Measurements from ENCODE around the gene RPTOR. TPM values are rescaled to one million over a fixed set of nuclear protein-coding genes. Genes with fewer than 3 reads are reported as not detected.

RPTOR gene
- total and polyA plus RNA-seq, 2 donors (not counting 3 experiments of a cell fraction or from before 2014, with no cell fraction given): 10.7 to 41.8 TPM

GRCh38 chr17:80691784-80692183, 147.1 kb downstream of the RPTOR start:
- intact Hi-C loops (cut with micrococcal nuclease): no loop called here
- no TSS peak for BruUV-seq (replicated peaks)
- Histone ChIP-seq H3K9me1 (replicated peaks; ENCODE audit: control insufficient read depth, extremely low read depth, insufficient read depth, low read length) (no peaks in the 10 kb centered on the region), H3K27me3 (ENCODE audit: control insufficient read depth in 2 of 2, insufficient read depth in 2 of 2, low read length in 2 of 2) (no peaks in the 10 kb centered on the region), H3K9me3 (replicated peaks; ENCODE audit: control insufficient read depth, insufficient read depth, low read length) (no peaks in the 10 kb centered on the region), H3K9ac (replicated peaks; ENCODE audit: extremely low read depth, insufficient read depth, low read length) (no peak overlapping the region), H3K79me2 (ENCODE audit: control insufficient read depth, insufficient read depth, low read length) (peaks cover 18% of the 10 kb centered on the region), H3K27ac (ENCODE audit: insufficient read depth, low read depth, low read length) (no peak overlapping the region), H3K4me3 (replicated peaks in 1 of 3; ENCODE audit: insufficient read depth in 1 of 3, low read depth in 1 of 3, low read length in 3 of 3) (no peak overlapping the region), H4K20me1 (replicated peaks; ENCODE audit: control insufficient read depth, extremely low read depth, insufficient read depth, low read length) (no peaks in the 10 kb centered on the region), H3K4me2 (ENCODE audit: insufficient read depth, low read length) (no peak overlapping the region), H3K4me1 (ENCODE audit: control insufficient read depth, extremely low read depth, insufficient read depth, low read length) (peaks cover 11% of the 10 kb centered on the region), H2AFZ (ENCODE audit: low read depth, low read length) (no peak overlapping the region), H3K36me3 (ENCODE audit: control insufficient read depth in 2 of 2, extremely low read depth in 1 of 2, insufficient read depth in 2 of 2, low read length in 2 of 2) (no peaks in the 10 kb centered on the region)
- DNase-seq (ENCODE audit: low read depth, low spot score): no peak
- TF ChIP-seq POLR2A (IDR thresholded peaks at IDR 0.05; ENCODE audit: low read depth, low read length) (no peak), POLR2AphosphoS5 (IDR thresholded peaks at IDR 0.05; ENCODE audit: insufficient read depth, low read depth, low read length) (no peak), EZH2 (IDR thresholded peaks at IDR 0.05; ENCODE audit: borderline replicate concordance, low read depth, low read length, severe bottlenecking) (no peak), MYC (IDR thresholded peaks at IDR 0.05; ENCODE audit: low read depth, low read length) (no peak), CTCF (IDR thresholded peaks at IDR 0.05; ENCODE audit: extremely low read depth in 1 of 2, insufficient read depth in 1 of 2, low read depth in 1 of 2, low read length in 2 of 2) (no peak), FOS (IDR thresholded peaks at IDR 0.05; ENCODE audit: borderline replicate concordance, insufficient read depth, low read length) (no peak), MAX (IDR thresholded peaks at IDR 0.05; ENCODE audit: insufficient read depth, insufficient read length) (no peak), GATA2 (IDR thresholded peaks at IDR 0.05; ENCODE audit: insufficient read depth, insufficient read length, low read depth, low read length) (no peak)
- dilution Hi-C loops (cut with MboI; ENCODE audit: extremely low pct_ligation_motif_present, low sequenced_read_pairs): no loop called here
- ChIA-PET CTCF (no interaction called here), POLR2A (no interaction called here)
- no peak for FAIRE-seq

Measured in endothelial cell of umbilical vein (primary cell).